HCT116 (cell line): Measurements from ENCODE around the gene ZNF780A. TPM values are rescaled to one million over a fixed set of nuclear protein-coding genes. Genes with fewer than 3 reads are reported as not detected.

Experiments
- ATAC-seq: fragments of 200-7000 bp; cut with Tn5 transposase; 2 replicates; pipeline ENCODE4 v1.9.1; 2020; ENCODE audit warnings: mild to moderate bottlenecking, moderate library complexity
- BruUV-seq: library from RNA; stranded (reverse); fragments of 400-500 nt; replicated peaks from 2 replicates; lab custom pipeline; 2021; lab: Mats Ljungman, UMichigan
- CTCF ChIA-PET: fragments of 300-600 bp; sonication (Branson Sonifier 250); formaldehyde crosslinking; loops from one replicate; lab custom pipeline; 2021; ENCODE audit warnings: antibody characterized with exemption; lab: Charles Lee
- POLR2A ChIA-PET: fragments of 300-600, 350-600 bp; sonication (Branson Sonifier 250); formaldehyde crosslinking; loops from one replicate; lab custom pipeline; 2021; ENCODE audit warnings: antibody characterized with exemption; lab: Charles Lee
- RAD21 ChIA-PET, 2 experiments: fragments of 300-600 bp; sonication (Branson Sonifier 250); formaldehyde crosslinking; loops; one replicate each; lab custom pipeline; 2023; ENCODE audit warnings: low total read pairs in 2 of 2; ENCODE audit not compliant: uncharacterized antibody in 2 of 2, unreplicated experiment in 2 of 2, low non-redundant PET in 1 of 2; lab: Charles Lee
- DNase-seq: peaks from one replicate; pipeline ENCODE4 v3.0.0-alpha.2; 2010; ENCODE audit warnings: low read depth, low spot score
- H2AFZ ChIP-seq: fragments of 200-600 bp; shearing (Covaris generic), sonication (generic); 2 replicates; pipeline ENCODE4 v1.6.1; 2017; ENCODE audit warnings: low read depth, mixed run types, mixed read lengths, antibody characterized with exemption, low read length; ENCODE audit not compliant: poor library complexity, severe bottlenecking
- H3K27ac ChIP-seq: 2 replicates; pipeline ENCODE4 v1.5.1; 2012; ENCODE audit warnings: low read depth, low read length
- H3K27me3 ChIP-seq: fragments of 200-600 bp; sonication (generic); 2 replicates; pipeline ENCODE4 v1.6.1; 2016; ENCODE audit warnings: mixed run types, low read length, mixed read lengths; ENCODE audit not compliant: insufficient read depth
- H3K36me3 ChIP-seq, 2 experiments: fragments of 200-500 bp in 1 of 2; fragments of 200-600 bp in 1 of 2; sonication (Bioruptor generic) in 1 of 2; sonication (generic) in 1 of 2; 2 replicates each; pipeline versions ENCODE4 v1.5.1 to v1.6.1; 2014 to 2016; ENCODE audit warnings: low read length in 2 of 2, inconsistent platforms in 1 of 2, mixed read lengths in 1 of 2, mixed run types in 1 of 2; ENCODE audit not compliant: insufficient read depth in 2 of 2, control insufficient read depth in 1 of 2
- H3K4me1 ChIP-seq, 2 experiments: fragments of 200-600 bp in 1 of 2; sonication (generic) in 1 of 2; 2 replicates each; pipeline versions ENCODE4 v1.5.1 to v1.6.1; 2012 to 2017; ENCODE audit warnings: low read length in 2 of 2, inconsistent platforms in 1 of 2, mild to moderate bottlenecking in 1 of 2, mixed read lengths in 1 of 2, mixed run types in 1 of 2, moderate library complexity in 1 of 2; ENCODE audit not compliant: insufficient read depth in 2 of 2, control insufficient read depth in 1 of 2
- H3K4me2 ChIP-seq: fragments of 200-600 bp; sonication (generic); 2 replicates; pipeline ENCODE4 v1.6.1; 2017; ENCODE audit warnings: mixed run types, low read length, mixed read lengths
- H3K4me3 ChIP-seq, 2 experiments: fragments of 200-600 bp in 1 of 2; sonication (generic) in 1 of 2; replicated peaks in 1 of 2; 2 replicates each; pipeline ENCODE4 v1.5.1; 2011 to 2016; ENCODE audit warnings: low read length in 2 of 2, control low read depth in 1 of 2, low read depth in 1 of 2, mild to moderate bottlenecking in 1 of 2, mixed read lengths in 1 of 2, mixed run types in 1 of 2
- H3K79me2 ChIP-seq: fragments of 200-600 bp; sonication (generic); 2 replicates; pipeline ENCODE4 v1.6.1; 2017; ENCODE audit warnings: mild to moderate bottlenecking, mixed run types, low read length, moderate library complexity, mixed read lengths; ENCODE audit not compliant: insufficient read depth
- H3K9ac ChIP-seq: fragments of 200-600 bp; sonication (generic); 2 replicates; pipeline ENCODE4 v1.6.1; 2016; ENCODE audit warnings: low read length, mixed read lengths
- H3K9me2 ChIP-seq: fragments of 200-600 bp; sonication (generic), shearing (Covaris generic); 2 replicates; pipeline ENCODE4 v1.6.1; 2017; ENCODE audit warnings: mixed run types, mild to moderate bottlenecking, moderate library complexity; ENCODE audit not compliant: insufficient read depth
- H3K9me3 ChIP-seq, 2 experiments: fragments of 200-500 bp in 1 of 2; fragments of 200-600 bp in 1 of 2; sonication (Bioruptor generic) in 1 of 2; sonication (generic) in 1 of 2; 2 replicates each; pipeline ENCODE4 v1.6.1; 2014 to 2017; ENCODE audit warnings: low read length in 2 of 2, mixed read lengths in 2 of 2, inconsistent platforms in 1 of 2, low read depth in 1 of 2, mild to moderate bottlenecking in 1 of 2, mixed run types in 1 of 2, moderate library complexity in 1 of 2; ENCODE audit not compliant: control insufficient read depth in 1 of 2, insufficient read depth in 1 of 2
- H4K20me1 ChIP-seq: fragments of 200-600 bp; sonication (generic), shearing (Covaris generic); 2 replicates; pipeline ENCODE4 v1.6.1; 2017; ENCODE audit warnings: mixed run types, mild to moderate bottlenecking, moderate library complexity; ENCODE audit not compliant: insufficient read depth
- EZH2 ChIP-seq: fragments of 200-600 bp; sonication (generic); IDR thresholded peaks from 2 replicates; pipeline ENCODE4 v1.6.1; 2017; ENCODE audit warnings: antibody characterized with exemption, mixed run types
- JUND ChIP-seq: IDR thresholded peaks from 2 replicates; pipeline ENCODE4 v1.6.1; 2012
- POLR2A ChIP-seq: IDR thresholded peaks from 2 replicates; pipeline ENCODE4 v1.7.0; 2011; ENCODE audit warnings: borderline replicate concordance; ENCODE audit not compliant: insufficient read depth, insufficient read length; ENCODE audit errors: extremely low read depth
- REST ChIP-seq: IDR thresholded peaks from 2 replicates; pipeline ENCODE4 v1.6.1; 2012; ENCODE audit warnings: low read depth
- SRF ChIP-seq: IDR thresholded peaks from 2 replicates; pipeline ENCODE4 v1.6.1; 2012; ENCODE audit warnings: low read depth
- TCF7L2 ChIP-seq: IDR thresholded peaks from 2 replicates; pipeline ENCODE4 v1.7.0; 2011; ENCODE audit warnings: borderline replicate concordance, inconsistent platforms; ENCODE audit not compliant: insufficient read depth, insufficient read length; ENCODE audit errors: extremely low read depth
- YY1 ChIP-seq: IDR thresholded peaks from 2 replicates; pipeline ENCODE4 v1.6.1; 2011; ENCODE audit warnings: low read length, low read depth, moderate library complexity, mild to moderate bottlenecking; ENCODE audit not compliant: insufficient replicate concordance; ENCODE audit errors: extremely low read depth
- ZBTB33 ChIP-seq: IDR thresholded peaks from 2 replicates; pipeline ENCODE4 v1.6.1; 2011; ENCODE audit warnings: mild to moderate bottlenecking, low read length, moderate library complexity; ENCODE audit not compliant: insufficient replicate concordance; ENCODE audit errors: extremely low read depth
- ZFX ChIP-seq: fragments of 450-650 bp; IDR thresholded peaks from 2 replicates; pipeline ENCODE4 v1.6.1; 2017
- intact Hi-C: fragments of 100-400 bp; cut with micrococcal nuclease; formaldehyde crosslinking; loops from 2 replicates; pipeline ENCODE4 v1.10.0; 2022
- total RNA-seq: library from RNA; stranded (reverse); gene quantifications from one replicate; pipeline ENCODE4 v1.2.1, GENCODE V29; 2021; ENCODE audit not compliant: unreplicated experiment

Gene ZNF780A
- total RNA-seq, 1 experiment from 2014 or later, result 18.9 TPM

- Histone ChIP-seq H4K20me1 (no peaks in the 10 kb centered on the region), H3K27ac (no peak overlapping the region), H3K9me2 (no peaks in the 10 kb centered on the region), H3K9me3 (peaks cover 6 to 23% of the 10 kb centered on the region in 2 experiments; a peak in 2 of 4 replicates), H3K36me3 (peaks cover 2 to 17% of the 10 kb centered on the region in 2 experiments; a peak in 3 of 4 replicates), H3K27me3 (no peaks in the 10 kb centered on the region), H3K4me2 (no peak overlapping the region), H3K4me1 (no peaks in the 10 kb centered on the region), H3K9ac (no peak overlapping the region), H3K4me3 (no peak overlapping the region), H3K79me2 (no peaks in the 10 kb centered on the region), H2AFZ (no peak overlapping the region)
- ATAC-seq, result no peak
- intact Hi-C loops, result loop anchor here (5.0 kb wide), 1 partner anchor 58 kb away; no protein-coding TSS in a partner anchor
- TF ChIP-seq JUND (no peak), REST (no peak), YY1 (no peak), EZH2 (no peak), POLR2A (no peak), ZBTB33 (no peak), SRF (no peak), TCF7L2 (no peak), ZFX (no peak)
- ChIA-PET POLR2A (no interaction called here), RAD21 (no interaction called here), CTCF (no interaction called here)
- no TSS peak for BruUV-seq
- no peak for DNase-seq
Observed at GRCh38 chr19:40070058-40070457, 20.7 kb downstream of the ZNF780A start.
